Activated naive CD4-positive, alpha-beta T cell treated with Interleukin-2 at 50 U/mL for 16 hours (primary cell): ENCODE results near the gene NUP58.
A peak's percentile ranks its signal among the peaks of the same experiment; 100 is the strongest.
"Not testable (repeated sequence)": the region's sequence is repeated elsewhere in the genome, so short reads cannot be mapped to it uniquely, and the experiment has no call there.

Source experiments
- DNase-seq: peaks from one replicate; pipeline ENCODE4 v3.0.0-alpha.2; 2020

NUP58 gene

DNA sequence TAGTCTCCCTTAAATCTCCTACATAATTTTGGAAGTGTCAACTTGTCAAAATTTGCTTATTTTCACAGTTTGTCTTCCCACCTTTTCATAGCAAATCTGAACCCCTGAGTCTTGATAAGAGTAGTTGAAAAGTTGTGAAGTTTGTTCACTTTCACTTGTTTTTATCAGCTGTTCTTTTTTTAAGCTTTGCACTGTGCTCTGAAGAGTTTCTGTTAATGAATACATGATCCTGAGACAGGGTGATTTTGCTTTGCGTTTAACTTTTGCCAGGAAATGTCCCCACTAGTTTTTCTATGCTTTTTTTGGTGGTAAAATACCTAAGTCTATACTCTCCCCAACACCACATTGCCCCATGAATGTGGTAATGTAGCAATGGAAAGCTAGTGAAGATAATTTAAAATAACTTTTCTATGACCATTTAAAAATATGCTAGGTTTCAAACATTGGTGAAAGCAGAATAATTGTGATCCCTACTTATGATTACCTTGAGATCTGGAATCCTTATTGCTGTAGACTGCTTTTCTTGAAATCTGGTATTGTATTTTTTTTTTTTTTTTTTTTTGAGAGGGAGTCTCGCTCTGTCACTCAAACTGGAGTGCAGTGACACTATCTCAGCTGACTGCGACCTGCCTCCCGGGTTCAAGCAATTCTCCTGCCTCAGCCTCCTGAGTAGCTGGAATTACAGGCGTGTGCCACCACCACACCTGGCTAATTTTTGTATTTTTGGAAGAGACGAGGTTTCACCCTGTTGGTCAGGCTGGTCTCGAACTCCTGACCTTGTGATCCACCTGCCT is 5.4 kb downstream of the NUP58 start:
- DNase-seq: no peak

GRCh38 chr13:25310891-25311290 is 9.5 kb downstream of the NUP58 start:
- DNase-seq: no peak

- not testable (repeated sequence) for DNase-seq
These were observed 17.5 kb downstream of the NUP58 start for GRCh38 chr13:25318946-25319345.

GRCh38 chr13:25319771-25320170 is 18.3 kb downstream of the NUP58 start:
- no peak for DNase-seq

DNA sequence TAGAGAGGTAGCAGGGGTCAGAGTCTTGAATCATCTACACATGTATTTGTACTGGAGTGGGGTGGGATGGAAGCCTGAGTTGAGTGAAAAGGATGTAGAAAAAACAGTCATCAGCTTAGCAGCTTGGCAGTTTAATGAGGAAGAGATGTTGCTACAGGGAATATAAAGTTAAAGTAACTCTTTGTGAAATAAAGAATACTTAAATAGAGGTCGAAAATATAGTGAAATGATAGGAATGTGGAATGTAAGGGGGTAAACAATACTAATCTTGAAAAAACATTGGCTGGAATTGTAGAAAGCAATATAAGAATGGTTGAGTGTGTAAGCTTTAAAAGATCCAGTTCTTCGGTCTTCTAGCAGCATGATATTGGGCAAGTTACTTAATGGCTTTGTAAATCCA is 22.7 kb downstream of the NUP58 start:
- DNase-seq: no peak

DNA sequence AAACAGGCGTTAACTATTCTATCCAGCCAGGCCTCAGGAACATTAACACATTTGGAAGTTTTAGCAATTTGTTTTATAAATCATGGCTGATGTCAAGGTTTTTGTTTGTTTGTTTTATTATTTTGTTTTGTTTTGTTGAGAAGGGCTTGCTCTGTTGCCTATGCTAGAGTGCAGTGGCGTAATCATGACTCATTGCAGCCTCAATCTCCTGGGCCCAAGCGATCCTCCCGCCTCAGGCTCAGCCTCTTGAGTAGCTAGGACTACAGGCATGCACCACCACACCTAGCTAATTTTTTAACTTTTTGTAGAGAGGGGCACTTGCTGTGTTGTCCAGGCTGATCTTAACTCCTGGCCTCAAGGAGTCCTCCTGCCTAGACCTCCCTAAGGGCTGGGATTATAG is 28.3 kb downstream of the NUP58 start:
- no peak for DNase-seq

GRCh38 chr13:25330541-25330940 is 29.1 kb downstream of the NUP58 start:
- no peak for DNase-seq

DNA sequence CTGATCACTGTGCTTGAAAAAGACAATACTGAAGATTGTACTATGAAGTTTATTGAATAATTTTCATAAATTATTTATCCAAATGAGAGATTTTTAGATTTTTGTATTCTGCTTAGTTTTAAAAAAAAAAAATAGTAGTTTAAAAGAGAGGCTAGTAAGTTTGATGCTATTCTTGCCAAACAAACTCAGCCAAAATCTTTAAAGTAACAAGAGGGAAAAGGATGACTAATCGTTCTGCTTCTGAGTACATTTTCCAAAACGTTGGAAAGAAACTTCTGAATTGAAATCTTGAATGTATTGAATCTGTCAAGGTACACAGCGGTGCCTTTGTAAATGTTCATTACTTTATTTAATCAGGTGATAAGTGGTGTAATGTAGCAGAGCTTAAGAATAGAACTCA is 34.4 kb downstream of the NUP58 start:
- no peak for DNase-seq

- no peak for DNase-seq
These were observed 44.2 kb downstream of the NUP58 start for GRCh38 chr13:25345576-25345975.

DNA sequence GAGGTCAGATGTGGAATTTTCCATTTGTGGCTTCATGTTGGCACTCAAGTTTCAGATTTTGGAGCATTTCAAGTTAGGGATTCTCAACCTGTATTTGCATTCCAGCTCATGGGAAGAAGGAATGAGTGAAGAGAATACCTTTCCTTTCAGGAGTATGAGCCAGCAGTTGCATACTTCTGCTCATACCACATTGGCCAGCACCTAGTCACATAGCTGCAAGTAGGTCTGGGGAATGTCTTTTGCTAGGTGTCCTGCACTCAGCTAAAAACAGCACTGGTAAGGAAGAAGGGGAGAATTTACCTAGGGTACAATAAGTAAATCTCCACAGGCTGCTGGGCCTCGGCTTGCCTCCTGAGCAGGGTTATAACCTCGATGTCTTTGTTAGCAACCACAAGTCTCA is 45.7 kb downstream of the NUP58 start:
- no peak for DNase-seq

- no peak for DNase-seq
These were observed 50.0 kb downstream of the NUP58 start for GRCh38 chr13:25351404-25351803.

DNA sequence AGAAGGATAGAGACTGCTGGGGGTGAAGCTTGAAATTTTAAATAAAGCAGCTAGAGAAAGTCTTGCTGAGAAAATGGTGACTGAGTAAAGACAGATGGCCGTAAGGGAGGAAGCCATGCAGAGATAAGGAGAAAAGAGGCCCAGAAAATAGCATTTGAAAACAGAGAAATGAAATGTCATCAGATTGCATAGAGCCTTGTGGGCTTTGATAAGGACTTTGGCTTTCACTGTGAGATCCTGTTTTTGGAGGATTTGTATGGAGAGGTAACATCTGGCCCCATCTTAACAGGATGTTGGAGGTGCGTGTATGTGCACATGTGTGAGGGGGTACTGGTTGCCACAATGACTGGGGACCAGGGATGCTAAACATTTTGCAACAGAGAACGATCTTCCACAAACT is 50.8 kb downstream of the NUP58 start:
- DNase-seq: no peak

GRCh38 chr13:25352806-25353205 is 51.4 kb downstream of the NUP58 start:
- no peak for DNase-seq

GRCh38 chr13:25353344-25353743 is 51.9 kb downstream of the NUP58 start:
- no peak for DNase-seq

- DNase-seq: no peak
These were observed 53.0 kb downstream of the NUP58 start for GRCh38 chr13:25354377-25354776.

DNA sequence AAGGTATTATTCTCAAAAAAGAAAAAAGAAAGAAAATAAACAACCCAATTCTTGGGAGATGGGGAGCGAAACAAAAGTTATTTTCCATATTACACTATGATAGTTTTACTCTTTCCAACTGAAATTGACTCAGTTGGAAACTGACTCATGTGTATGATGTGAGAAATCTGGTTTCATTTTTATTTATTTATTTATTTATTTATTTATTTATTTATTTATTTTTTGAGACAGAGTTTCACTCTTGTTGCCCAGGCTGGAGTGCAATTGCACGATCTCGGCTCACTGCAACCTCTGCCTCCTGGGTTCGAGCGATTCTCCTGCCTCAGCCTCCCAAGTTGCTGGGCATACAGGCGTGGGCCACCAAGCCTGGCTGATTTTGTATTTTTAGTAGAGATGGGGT is 59.0 kb downstream of the NUP58 start:
- DNase-seq: not testable (repeated sequence)

DNA sequence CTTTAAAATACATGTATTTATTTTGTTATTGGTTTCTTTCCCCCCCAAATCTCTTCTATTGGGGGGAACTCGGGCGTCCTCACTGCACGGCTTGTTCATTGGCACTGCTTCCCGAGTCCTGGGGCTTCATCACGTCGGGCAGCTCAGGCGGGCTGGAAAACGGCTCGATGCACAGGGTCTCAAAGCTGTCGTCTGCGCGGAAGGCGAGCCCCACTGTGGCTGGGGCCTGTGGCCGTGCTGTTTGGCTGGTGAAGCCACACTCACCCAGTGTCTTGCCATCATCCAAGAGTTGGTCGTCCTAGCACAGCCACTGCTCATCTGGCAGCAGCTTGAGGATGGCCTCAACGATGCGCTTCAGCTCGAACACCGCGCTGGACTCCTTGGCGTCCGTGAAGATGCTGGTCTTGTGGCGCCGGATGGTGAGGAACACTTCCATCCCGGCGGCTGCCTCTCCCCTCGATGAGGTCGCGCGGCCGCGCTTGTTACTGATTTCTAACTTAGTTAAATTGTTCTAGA is 64.4 kb downstream of the NUP58 start:
- no peak for DNase-seq

GRCh38 chr13:25371158-25371874 is 69.9 kb downstream of the NUP58 start:
- no peak for DNase-seq

- no peak for DNase-seq
These were observed 70.5 kb downstream of the NUP58 start, which contains the start of gene ATP8A2 for GRCh38 chr13:25371875-25372283. TSS of gene ATP8A2 (plus strand) at chr13:25371974. CDS start at chr13:25372213, 239 bp downstream.

DNA sequence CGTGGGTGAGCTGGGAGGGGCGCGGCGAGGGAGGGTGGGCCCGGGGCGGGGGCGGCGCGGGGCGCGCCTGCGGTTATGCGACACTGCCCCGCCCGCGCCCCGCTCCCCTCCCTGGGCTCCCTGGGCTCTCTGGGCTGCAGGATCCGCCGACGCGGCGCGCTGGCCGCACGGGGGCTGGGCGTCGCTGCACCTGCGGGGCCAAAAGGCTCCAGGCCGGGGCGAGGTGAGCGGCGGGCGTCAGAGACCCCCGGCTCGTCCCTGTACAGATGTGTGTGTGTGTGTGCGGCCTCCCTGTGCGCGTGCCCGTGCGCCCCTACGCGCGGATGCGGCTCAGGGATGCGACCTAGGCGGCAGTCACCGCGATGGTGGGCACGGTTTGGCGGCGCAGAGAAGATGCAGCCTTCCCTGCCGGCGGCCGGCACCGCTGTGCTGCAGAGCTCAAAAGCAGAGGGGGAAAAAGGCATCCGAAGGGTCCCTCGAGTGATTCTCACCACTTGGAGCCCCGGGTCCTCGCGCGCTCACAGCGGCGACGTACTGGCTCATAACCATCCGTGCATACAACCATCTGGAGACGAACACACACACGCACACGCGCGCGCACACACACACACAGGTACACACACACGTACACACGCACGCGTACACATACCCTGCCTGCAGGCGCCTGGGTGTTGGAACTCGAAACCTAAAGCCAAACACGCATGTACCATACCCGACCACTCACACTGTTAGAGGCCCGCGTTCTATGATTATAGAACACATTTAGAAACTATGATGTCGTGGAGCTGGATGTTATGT is 71.1 kb downstream of the NUP58 start:
- DNase-seq: no peak

DNA sequence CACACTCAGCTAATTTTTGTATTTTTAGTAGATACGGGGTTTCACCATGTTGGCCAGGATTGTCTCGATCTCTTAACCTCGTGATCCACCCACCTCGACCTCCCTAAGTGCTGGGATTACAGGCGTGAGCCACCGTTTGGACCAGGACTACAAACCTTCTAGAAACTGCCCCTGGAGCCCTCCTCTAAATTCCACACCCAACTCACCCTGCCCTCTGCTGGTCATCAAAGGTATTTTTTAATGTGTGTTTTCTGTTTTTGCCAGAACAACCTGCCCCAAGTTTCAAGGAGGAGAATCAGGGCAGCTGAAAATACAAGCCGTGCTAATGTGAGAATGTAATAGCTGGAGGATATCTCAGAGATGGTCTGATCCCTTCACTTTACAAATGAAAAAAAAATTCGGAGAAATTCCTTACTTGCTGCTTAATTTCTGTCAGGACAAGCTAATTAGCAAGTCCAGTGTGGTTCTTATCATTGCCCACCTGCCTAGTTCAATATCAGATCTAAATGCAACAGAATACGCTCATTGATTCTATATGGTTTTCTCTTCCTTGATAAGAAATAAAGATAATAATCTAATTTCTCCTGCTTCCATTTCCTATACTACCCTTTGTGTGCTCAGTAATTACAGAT is 74.4 kb downstream of the NUP58 start:
- DNase-seq: peak; percentile 14

DNA sequence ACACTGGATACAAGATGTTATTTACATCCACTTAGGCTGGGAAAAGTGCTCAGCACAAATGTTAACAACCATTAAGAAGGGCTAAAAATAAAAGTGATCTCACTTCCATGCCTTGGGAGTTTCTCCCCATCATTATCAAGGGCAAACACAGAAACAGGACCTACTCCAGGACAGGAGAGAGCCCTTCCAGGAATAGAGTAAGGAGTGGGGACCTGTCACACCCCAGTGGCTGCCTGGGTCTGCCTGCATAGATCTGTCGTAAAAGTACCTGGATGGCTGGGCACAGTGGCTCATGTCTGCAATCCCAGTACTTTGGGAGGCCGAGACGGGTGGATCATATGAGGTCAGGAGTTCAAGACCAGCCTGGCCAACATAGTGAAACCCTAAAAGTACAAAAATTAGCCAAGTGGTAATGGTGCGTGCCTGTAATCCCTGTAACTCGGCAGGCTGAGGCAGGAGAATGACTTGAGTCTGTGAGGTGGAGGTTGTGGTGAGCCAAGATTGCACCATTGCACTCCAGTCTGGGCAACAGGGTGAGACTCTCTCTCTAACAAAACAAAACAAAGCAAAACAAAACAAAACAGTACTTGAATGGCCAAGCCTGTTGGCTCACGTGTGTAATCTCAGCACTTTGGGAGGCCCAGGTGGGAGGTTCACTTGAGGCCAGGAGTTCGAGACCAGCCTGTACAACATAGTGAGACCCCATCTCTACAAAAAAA is 76.0 kb downstream of the NUP58 start:
- DNase-seq: no peak
